ENCODE data around the gene RRAD. TPM values are rescaled to one million over a fixed set of nuclear protein-coding genes. Genes with fewer than 3 reads are reported as not detected.

RRAD gene
- polyA plus RNA-seq, 2 of the 4 experiments (the other 2 are of a cell fraction), result 0.75 to 2.2 TPM

DNA sequence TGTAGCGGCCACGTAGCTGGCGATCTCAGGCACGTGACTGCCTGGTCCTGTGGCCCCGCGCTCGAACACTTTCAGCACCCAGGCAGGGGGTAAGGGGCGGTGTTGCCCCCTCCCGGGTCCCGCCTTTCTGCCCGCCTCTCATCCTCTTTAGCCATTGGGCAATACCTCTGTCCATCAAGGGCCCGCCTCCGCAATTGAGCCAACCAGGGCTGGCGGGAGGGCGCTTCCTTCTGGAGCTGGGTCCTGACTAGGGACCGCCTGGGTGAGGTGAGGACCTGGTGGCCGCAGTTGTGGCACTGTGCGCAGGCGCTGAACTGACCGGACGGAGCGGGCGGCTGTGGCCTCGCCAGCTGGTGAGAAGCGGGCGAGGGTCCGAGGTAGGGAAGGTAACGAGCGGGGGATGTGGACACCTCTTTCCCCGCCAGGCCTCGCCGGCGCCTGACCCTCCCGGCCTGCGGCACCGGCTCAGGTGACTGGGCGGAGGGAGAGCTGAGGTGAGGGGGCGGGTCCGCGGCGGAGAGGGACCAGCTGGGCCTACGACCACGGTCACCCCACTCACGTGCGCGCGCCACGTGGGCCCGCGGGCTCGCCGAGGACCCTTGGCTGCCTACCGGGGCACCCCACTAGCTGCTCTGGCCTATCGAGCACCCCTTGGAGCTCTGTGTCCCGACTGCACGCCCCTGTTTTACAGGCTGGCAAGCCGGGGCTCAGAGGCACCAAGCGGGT is 44.9 kb downstream of the RRAD start, which contains the start of gene PDP2 (continued):
- no peak for TF ChIP-seq ESRRA (IDR thresholded peaks at IDR 0.05; ENCODE audit: borderline replicate concordance, low read length)
- no peak for TF ChIP-seq SMC3 (IDR thresholded peaks at IDR 0.05)
- no peak for TF ChIP-seq EHF (CRISPR knock-in tag; IDR thresholded peaks at IDR 0.05)
- TF ChIP-seq ZNF302 (CRISPR knock-in tag; IDR thresholded peaks at IDR 0.05), result no peak
- TF ChIP-seq ZFP36 (IDR thresholded peaks at IDR 0.05; ENCODE audit: borderline replicate concordance, partially characterized antibody), result no peak
- TF ChIP-seq, protein P1, sequence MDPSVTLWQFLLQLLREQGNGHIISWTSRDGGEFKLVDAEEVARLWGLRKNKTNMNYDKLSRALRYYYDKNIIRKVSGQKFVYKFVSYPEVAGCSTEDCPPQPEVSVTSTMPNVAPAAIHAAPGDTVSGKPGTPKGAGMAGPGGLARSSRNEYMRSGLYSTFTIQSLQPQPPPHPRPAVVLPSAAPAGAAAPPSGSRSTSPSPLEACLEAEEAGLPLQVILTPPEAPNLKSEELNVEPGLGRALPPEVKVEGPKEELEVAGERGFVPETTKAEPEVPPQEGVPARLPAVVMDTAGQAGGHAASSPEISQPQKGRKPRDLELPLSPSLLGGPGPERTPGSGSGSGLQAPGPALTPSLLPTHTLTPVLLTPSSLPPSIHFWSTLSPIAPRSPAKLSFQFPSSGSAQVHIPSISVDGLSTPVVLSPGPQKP (IDR thresholded peaks at IDR 0.05; ENCODE audit: low read depth, low read length), result no peak
- TF ChIP-seq RCOR1 (IDR thresholded peaks at IDR 0.05; ENCODE audit: low read depth, low read length), result no peak
- TF ChIP-seq, protein P2, sequence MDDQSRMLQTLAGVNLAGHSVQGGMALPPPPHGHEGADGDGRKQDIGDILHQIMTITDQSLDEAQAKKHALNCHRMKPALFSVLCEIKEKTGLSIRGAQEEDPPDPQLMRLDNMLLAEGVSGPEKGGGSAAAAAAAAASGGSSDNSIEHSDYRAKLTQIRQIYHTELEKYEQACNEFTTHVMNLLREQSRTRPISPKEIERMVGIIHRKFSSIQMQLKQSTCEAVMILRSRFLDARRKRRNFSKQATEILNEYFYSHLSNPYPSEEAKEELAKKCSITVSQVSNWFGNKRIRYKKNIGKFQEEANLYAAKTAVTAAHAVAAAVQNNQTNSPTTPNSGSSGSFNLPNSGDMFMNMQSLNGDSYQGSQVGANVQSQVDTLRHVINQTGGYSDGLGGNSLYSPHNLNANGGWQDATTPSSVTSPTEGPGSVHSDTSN (IDR thresholded peaks at IDR 0.05), result peak; percentile 99
- TF ChIP-seq TFCP2L1 (CRISPR knock-in tag; IDR thresholded peaks at IDR 0.05), result no peak
- TF ChIP-seq MYC (IDR thresholded peaks at IDR 0.05; ENCODE audit: borderline replicate concordance, low read length), result peak; percentile 74; the same call in 1 of the 2 replicates
- TF ChIP-seq POLR2A (IDR thresholded peaks at IDR 0.05; ENCODE audit: low read length), result peak; percentile 70
- TF ChIP-seq NPAS2 (CRISPR knock-in tag; IDR thresholded peaks at IDR 0.05; ENCODE audit: borderline replicate concordance), result peak; percentile 37; the same call in 1 of the 2 replicates
- no peak for TF ChIP-seq RARB (CRISPR knock-in tag; IDR thresholded peaks at IDR 0.05)

DNA sequence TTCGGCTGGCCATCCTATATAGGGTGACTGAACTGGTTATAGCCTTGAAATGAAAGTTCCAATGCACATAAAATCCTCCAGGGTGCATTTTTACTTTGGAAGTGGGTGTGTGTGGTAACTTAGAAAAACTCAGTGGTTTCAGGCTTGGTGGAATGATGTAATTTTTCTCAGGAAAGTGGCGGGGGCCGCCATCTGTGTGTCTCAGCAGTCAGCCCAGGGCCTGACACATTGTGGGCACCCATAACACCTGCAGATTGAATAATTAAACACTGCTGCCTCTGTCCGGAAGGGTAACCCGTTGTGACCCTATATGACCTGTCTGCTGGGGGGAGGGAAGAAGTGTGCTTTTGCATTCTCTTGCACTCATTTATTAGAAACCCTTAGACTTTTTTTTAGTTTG is 47.3 kb downstream of the RRAD start:
- POLR2A ChIA-PET, result no interaction called here
- no peak overlapping the region for H3K27ac ChIP-seq
- no peaks in the 10 kb centered on the region for H3K9me3 ChIP-seq
- FAIRE-seq (no peak), DNase-seq (ENCODE audit: low read depth in 1 of 2, low spot score in 1 of 2) (no peak), ATAC-seq (no peak)
- H3K4me3 ChIP-seq, result no peak overlapping the region
- TF ChIP-seq CBX2 (IDR thresholded peaks at IDR 0.05; ENCODE audit: borderline replicate concordance, low read depth) (no peak), SREBF2 (IDR thresholded peaks at IDR 0.05) (no peak), HOXB13 (CRISPR knock-in tag; IDR thresholded peaks at IDR 0.05; ENCODE audit: low read depth) (no peak)
- TF ChIP-seq, protein P2 (IDR thresholded peaks at IDR 0.05), result no peak
- TF ChIP-seq, protein P3, sequence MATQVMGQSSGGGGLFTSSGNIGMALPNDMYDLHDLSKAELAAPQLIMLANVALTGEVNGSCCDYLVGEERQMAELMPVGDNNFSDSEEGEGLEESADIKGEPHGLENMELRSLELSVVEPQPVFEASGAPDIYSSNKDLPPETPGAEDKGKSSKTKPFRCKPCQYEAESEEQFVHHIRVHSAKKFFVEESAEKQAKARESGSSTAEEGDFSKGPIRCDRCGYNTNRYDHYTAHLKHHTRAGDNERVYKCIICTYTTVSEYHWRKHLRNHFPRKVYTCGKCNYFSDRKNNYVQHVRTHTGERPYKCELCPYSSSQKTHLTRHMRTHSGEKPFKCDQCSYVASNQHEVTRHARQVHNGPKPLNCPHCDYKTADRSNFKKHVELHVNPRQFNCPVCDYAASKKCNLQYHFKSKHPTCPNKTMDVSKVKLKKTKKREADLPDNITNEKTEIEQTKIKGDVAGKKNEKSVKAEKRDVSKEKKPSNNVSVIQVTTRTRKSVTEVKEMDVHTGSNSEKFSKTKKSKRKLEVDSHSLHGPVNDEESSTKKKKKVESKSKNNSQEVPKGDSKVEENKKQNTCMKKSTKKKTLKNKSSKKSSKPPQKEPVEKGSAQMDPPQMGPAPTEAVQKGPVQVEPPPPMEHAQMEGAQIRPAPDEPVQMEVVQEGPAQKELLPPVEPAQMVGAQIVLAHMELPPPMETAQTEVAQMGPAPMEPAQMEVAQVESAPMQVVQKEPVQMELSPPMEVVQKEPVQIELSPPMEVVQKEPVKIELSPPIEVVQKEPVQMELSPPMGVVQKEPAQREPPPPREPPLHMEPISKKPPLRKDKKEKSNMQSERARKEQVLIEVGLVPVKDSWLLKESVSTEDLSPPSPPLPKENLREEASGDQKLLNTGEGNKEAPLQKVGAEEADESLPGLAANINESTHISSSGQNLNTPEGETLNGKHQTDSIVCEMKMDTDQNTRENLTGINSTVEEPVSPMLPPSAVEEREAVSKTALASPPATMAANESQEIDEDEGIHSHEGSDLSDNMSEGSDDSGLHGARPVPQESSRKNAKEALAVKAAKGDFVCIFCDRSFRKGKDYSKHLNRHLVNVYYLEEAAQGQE (IDR thresholded peaks at IDR 0.05), result no peak
- WGBS (ENCODE audit: missing lambda C conversion rate), result 67% methylated on average over 5 of the region's 5 CpGs
- CTCF ChIA-PET, result interaction anchor here (1.0 to 2.1 kb wide), 5 partner anchors 10 to 47 kb away, joined by 3 to 15 read pairs (median 4); partner anchors contain the start of gene NAE1
- H3K4me1 ChIP-seq, result peaks cover 6% of the 10 kb centered on the region; the same call in 1 of the 3 replicates
- H3K4me2 ChIP-seq, result no peak overlapping the region
